LNCaP clone FGC (cell line): ENCODE results near the gene ANO2.

Experiments
- DNase-seq: peaks from one replicate; pipeline ENCODE4 v3.0.0-alpha.2; 2011; ENCODE audit warnings: low read depth
- H3K4me3 ChIP-seq: 2 replicates; pipeline ENCODE4 v1.5.1; 2011; ENCODE audit warnings: mild to moderate bottlenecking, low read depth, low read length, control low read depth
- TF ChIP-seq, protein P1 (sequence below): IDR thresholded peaks from 2 replicates; pipeline ENCODE4 v1.5.1; 2012; ENCODE audit warnings: mild to moderate bottlenecking; ENCODE audit not compliant: control insufficient read depth, insufficient read depth; ENCODE audit errors: extremely low read depth

ANO2 gene

DNA sequence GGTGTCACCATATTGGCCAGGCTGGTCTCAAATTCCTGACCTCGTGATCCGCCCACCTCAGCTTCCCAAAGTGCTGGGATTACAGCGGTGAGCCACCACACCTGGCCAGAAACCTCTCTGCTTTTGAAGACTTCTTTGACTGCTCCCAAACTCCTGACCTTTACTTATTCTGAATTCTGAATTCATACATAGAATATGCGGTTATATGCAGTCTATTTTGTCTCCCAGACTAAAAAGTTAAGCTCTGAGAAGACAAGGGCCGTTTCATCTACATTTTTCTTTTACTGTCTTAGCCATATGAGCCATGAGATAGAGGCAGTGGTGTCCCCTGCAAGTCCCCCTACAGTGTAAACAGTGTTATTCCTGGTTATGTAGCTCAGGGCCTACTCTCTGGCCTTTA lies 333.9 kb downstream of the ANO2 start:
- no peak overlapping the region for H3K4me3 ChIP-seq
- no peak for DNase-seq
- TF ChIP-seq, protein P1, sequence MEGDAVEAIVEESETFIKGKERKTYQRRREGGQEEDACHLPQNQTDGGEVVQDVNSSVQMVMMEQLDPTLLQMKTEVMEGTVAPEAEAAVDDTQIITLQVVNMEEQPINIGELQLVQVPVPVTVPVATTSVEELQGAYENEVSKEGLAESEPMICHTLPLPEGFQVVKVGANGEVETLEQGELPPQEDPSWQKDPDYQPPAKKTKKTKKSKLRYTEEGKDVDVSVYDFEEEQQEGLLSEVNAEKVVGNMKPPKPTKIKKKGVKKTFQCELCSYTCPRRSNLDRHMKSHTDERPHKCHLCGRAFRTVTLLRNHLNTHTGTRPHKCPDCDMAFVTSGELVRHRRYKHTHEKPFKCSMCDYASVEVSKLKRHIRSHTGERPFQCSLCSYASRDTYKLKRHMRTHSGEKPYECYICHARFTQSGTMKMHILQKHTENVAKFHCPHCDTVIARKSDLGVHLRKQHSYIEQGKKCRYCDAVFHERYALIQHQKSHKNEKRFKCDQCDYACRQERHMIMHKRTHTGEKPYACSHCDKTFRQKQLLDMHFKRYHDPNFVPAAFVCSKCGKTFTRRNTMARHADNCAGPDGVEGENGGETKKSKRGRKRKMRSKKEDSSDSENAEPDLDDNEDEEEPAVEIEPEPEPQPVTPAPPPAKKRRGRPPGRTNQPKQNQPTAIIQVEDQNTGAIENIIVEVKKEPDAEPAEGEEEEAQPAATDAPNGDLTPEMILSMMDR = no peak

DNA sequence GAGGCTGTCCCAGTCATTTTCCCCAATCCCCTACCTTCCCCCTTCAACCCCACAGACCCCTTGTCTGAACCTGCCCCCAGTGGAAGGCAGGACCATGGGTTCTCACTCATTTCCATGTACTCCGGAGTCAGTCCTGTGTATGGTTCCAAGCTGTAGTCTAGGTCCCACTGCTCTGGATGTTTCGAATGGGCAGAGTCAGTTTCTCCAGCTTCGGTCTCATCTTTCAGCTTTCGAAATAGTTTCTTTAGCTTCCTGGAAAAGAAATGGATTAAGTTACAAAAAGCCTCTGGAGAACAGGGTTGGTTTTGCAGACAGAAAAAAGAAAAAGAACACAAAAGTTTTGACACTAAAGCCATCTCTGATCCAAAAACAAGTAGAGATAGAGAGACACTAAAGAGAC lies 345.7 kb downstream of the ANO2 start:
- no peak for DNase-seq
- H3K4me3 ChIP-seq = no peak overlapping the region
- TF ChIP-seq, protein P1 = no peak

DNA sequence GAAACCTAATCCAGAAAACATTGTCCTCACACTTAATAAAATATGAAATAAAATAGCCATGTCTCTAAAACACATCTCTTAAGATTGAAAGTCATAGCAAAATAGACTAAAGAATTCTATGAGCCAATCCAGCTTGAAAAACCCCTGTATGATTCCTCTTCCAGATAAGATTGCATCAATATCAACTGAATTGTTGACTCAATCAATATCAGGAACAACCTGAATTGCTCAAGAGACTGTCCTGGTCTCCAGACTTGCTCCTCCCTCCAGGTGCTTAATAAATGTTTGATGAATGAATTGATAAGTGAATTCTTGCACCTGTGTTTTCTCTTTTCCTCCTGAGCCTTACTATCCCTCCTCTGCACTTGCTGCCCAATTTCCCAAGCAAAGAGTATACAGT lies 351.1 kb downstream of the ANO2 start:
- peak; percentile 3 for DNase-seq
- TF ChIP-seq, protein P1 = no peak
- no peak overlapping the region for H3K4me3 ChIP-seq

DNA sequence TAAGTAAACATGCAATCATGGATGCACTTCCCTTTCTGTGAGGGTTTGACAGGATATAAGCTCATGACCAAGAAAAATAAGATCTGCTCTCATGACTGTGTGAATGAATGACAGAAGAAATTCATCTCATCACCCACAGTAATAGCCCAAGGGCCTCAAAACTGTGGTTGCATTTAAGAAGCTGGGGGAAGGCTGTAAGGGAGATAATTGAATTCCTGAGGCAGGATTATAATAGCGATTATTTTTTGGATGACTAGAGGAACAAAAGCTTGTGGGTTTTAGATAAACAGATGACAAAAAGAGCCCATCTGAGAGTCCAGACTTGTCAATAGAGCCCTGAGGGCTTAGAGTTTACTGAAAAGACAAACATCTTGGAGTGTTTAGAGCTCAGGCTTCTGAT lies 352.0 kb downstream of the ANO2 start:
- TF ChIP-seq, protein P1 = no peak
- no peak for DNase-seq
- H3K4me3 ChIP-seq = no peak overlapping the region

DNA sequence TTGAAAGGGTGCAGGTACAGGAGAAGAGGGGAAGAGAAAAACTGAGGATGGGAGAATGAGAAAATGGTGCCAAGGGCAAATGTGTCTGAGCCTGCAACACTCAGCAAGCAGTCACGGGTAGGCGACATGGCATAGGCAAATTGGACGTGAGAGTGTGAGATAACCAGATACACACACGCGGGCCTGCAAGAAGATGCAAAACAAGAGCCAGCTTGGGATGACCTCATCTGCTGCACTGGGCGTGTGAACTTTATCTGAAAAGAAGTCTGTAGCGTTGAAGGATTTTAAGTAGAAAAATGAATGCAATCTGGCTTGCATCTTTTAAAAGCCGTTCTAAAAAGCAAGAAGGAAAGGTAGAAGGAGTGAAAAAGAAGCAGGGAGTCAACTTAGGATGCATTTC lies 352.7 kb downstream of the ANO2 start:
- no peak overlapping the region for H3K4me3 ChIP-seq
- TF ChIP-seq, protein P1 = no peak
- DNase-seq = no peak

DNA sequence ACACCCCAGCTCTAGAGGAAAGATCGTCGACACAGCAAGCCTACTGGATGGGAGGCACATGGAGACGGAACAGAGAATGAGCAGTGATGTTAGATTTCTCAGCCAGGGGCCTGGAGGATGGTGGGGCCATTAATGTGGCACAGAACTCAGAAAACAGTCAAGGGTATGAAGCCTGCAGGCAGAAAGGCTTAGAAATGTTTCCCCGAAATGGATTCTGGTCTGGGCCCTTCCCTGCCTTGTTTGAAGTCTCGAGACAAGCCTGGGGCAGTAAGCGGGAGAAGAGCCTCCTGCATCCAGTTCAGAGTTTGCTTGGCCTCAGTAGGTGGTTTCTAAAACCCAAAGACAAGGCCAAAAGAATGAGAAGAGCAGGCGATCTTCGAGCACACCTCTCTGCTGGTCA lies 354.7 kb downstream of the ANO2 start:
- no peak for DNase-seq
- no peak overlapping the region for H3K4me3 ChIP-seq
- TF ChIP-seq, protein P1 = no peak

DNA sequence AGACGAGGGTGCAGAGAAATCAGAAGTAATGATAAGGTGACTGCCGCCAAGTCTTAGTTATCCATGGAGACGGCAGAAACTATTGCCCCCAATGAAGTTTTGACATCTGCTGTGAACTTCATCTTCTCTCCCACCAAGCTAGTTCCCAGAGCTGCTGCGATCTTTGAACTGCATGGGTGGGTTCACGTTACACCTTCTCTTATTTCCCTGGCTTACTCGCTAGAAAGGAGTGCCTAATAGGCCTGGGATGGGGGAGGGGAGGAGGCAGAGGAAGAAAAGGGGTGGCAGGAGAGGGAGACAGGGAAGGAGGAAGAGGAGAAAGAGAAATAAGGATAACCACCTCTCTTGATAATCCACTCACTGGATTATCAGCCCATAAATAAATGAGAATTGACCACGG lies 356.0 kb downstream of the ANO2 start:
- TF ChIP-seq, protein P1 = no peak
- DNase-seq = no peak
- H3K4me3 ChIP-seq = no peak overlapping the region
